K562 (cell line): ENCODE measurements around the gene ATL2. TPM values are rescaled to one million over a fixed set of nuclear protein-coding genes. Genes with fewer than 3 reads are reported as not detected.
"Not testable (repeated sequence)": the region's sequence is repeated elsewhere in the genome, so short reads cannot be mapped to it uniquely, and the experiment has no call there.

ENCODE experiments used
- ATAC-seq: fragments of 200-7000 bp; cut with Tn5 transposase; 3 replicates; pipeline ENCODE4 v1.9.1; 2020; ENCODE audit warnings: moderate library complexity
- BruUV-seq: library from RNA; stranded (reverse); fragments of 400-500 nt; replicated peaks from 2 replicates; lab custom pipeline; 2021; lab: Mats Ljungman, UMichigan
- CTCF ChIA-PET: fragments of 300-600 bp; formaldehyde crosslinking; extraction: SDS; loops from one replicate; lab custom pipeline; 2021; ENCODE audit warnings: low intra/inter-chr PET ratio; lab: Yijun Ruan, JAX
- POLR2A ChIA-PET: fragments of 300-600, 350-650 bp; sonication (Branson Sonifier 250); formaldehyde crosslinking; extraction: SDS; loops from one replicate; lab custom pipeline; 2021; ENCODE audit warnings: antibody characterized with exemption, inconsistent platforms; lab: Yijun Ruan, JAX
- DNase-seq, 4 experiments: peaks; one replicate each; pipeline versions ENCODE4 v3.0.0 to v3.0.0-alpha.2; 2011 to 2018; ENCODE audit warnings: low spot score in 3 of 4, mixed read lengths in 3 of 4; ENCODE audit errors: extremely low read depth in 1 of 4
- FAIRE-seq: peaks from 2 replicates; lab custom pipeline; 2011; peaks lifted over from hg19 to GRCh38; lab: Jason Lieb, UNC
- H2AFZ ChIP-seq: 2 replicates; pipeline ENCODE4 v1.6.0; 2011; ENCODE audit warnings: low read depth, low read length, control low read depth, inconsistent platforms
- H3K27ac ChIP-seq: fragments of 200-600 bp; 3 replicates; pipeline ENCODE4 v1.8.0; 2011; ENCODE audit warnings: low read depth, mild to moderate bottlenecking, control low read depth, inconsistent platforms, low read length, moderate library complexity, mixed read lengths; ENCODE audit errors: extremely low read depth
- H3K27me3 ChIP-seq, 2 experiments: fragments of 300-600 bp in 1 of 2; 2 replicates in 1 of 2; 3 replicates in 1 of 2; pipeline versions ENCODE4 v1.6.0 to v1.8.0; 2011; ENCODE audit warnings: inconsistent platforms in 2 of 2, low read length in 2 of 2, mild to moderate bottlenecking in 1 of 2, mixed read lengths in 1 of 2, moderate library complexity in 1 of 2; ENCODE audit not compliant: control insufficient read depth in 2 of 2, insufficient read depth in 2 of 2
- H3K36me3 ChIP-seq: fragments of 300-600 bp; 3 replicates; pipeline ENCODE4 v1.8.0; 2011; ENCODE audit warnings: mild to moderate bottlenecking, low read length, inconsistent platforms; ENCODE audit not compliant: control insufficient read depth, insufficient read depth
- H3K4me1 ChIP-seq, 2 experiments: fragments of 200-600 bp in 1 of 2; replicated peaks in 1 of 2; 2 replicates in 1 of 2; 3 replicates in 1 of 2; pipeline versions ENCODE4 v1.5.1 to v1.8.0; 2011; ENCODE audit warnings: inconsistent platforms in 2 of 2, low read length in 2 of 2, mild to moderate bottlenecking in 1 of 2, mixed read lengths in 1 of 2, moderate library complexity in 1 of 2; ENCODE audit not compliant: control insufficient read depth in 2 of 2, insufficient read depth in 2 of 2
- H3K4me2 ChIP-seq: 2 replicates; pipeline ENCODE4 v1.6.1; 2011; ENCODE audit warnings: low read length, control low read depth, inconsistent platforms, mixed read lengths; ENCODE audit not compliant: insufficient read depth
- H3K4me3 ChIP-seq: fragments of 200-600 bp; sonication (generic), shearing (Covaris generic); 2 replicates; pipeline ENCODE4 v1.5.1; 2016; ENCODE audit warnings: control low read depth, inconsistent platforms
- H3K79me2 ChIP-seq: fragments of 200-600 bp; 3 replicates; pipeline ENCODE4 v1.8.0; 2011; ENCODE audit warnings: low read length, inconsistent platforms; ENCODE audit not compliant: control insufficient read depth, insufficient read depth
- H3K9ac ChIP-seq, 2 experiments: 2 replicates each; pipeline versions ENCODE4 v1.6.0 to v1.6.1; 2011; ENCODE audit warnings: low read depth in 2 of 2, low read length in 2 of 2, control low read depth in 1 of 2, inconsistent platforms in 1 of 2, mild to moderate bottlenecking in 1 of 2, mixed read lengths in 1 of 2; ENCODE audit not compliant: insufficient read depth in 1 of 2
- H3K9me1 ChIP-seq: one replicate; pipeline ENCODE4 v1.6.0; 2011; ENCODE audit warnings: inconsistent platforms, mild to moderate bottlenecking, low read length, moderate library complexity; ENCODE audit not compliant: control insufficient read depth, insufficient read depth
- H3K9me3 ChIP-seq: replicated peaks from 2 replicates; pipeline ENCODE4 v1.5.1; 2011; ENCODE audit warnings: low read depth, low read length, inconsistent platforms; ENCODE audit not compliant: control insufficient read depth, insufficient read depth
- H4K20me1 ChIP-seq: replicated peaks from 2 replicates; pipeline ENCODE4 v1.6.1; 2011; ENCODE audit warnings: low read length, inconsistent platforms, mixed read lengths; ENCODE audit not compliant: control insufficient read depth, insufficient read depth
- DPF2 ChIP-seq: fragments of 450-650 bp; IDR thresholded peaks from 2 replicates; pipeline ENCODE4 v1.6.1; 2016
- FOXP1 ChIP-seq: sonication (generic); formaldehyde crosslinking; IDR thresholded peaks from 2 replicates; pipeline ENCODE4 v1.8.0; 2022; ENCODE audit warnings: mild to moderate bottlenecking, missing genetic modification reagents
- KDM5B ChIP-seq: fragments of 200-600 bp; sonication (generic); IDR thresholded peaks from 2 replicates; pipeline ENCODE4 v1.6.1; 2012; ENCODE audit warnings: low read depth, mild to moderate bottlenecking, moderate library complexity, low read length, control low read depth, inconsistent platforms; ENCODE audit not compliant: insufficient replicate concordance
- KLF16 ChIP-seq: IDR thresholded peaks from 2 replicates; pipeline ENCODE4 v1.6.1; 2016; ENCODE audit warnings: antibody characterized with exemption
- MAFF ChIP-seq: IDR thresholded peaks from 2 replicates; pipeline ENCODE4 v1.6.1; 2012; ENCODE audit warnings: low read length, improper control_type of control experiment
- MCM5 ChIP-seq: fragments of 450-650 bp; IDR thresholded peaks from 2 replicates; pipeline ENCODE4 v1.6.1; 2016; ENCODE audit warnings: low read depth
- POLR2A ChIP-seq: fragments of 450-650 bp; conservative IDR thresholded peaks from 2 replicates; pipeline ENCODE4 v1.6.1; 2016
- SETDB1 ChIP-seq: IDR thresholded peaks from one replicate; pipeline ENCODE4 v1.6.1; 2012; ENCODE audit warnings: low read length, control low read depth, inconsistent platforms
- SIX5 ChIP-seq, 2 experiments: IDR thresholded peaks; 2 replicates each; pipeline ENCODE4 v1.6.1; 2011; ENCODE audit warnings: low read length in 2 of 2, borderline replicate concordance in 1 of 2, low read depth in 1 of 2, mild to moderate bottlenecking in 1 of 2, moderate library complexity in 1 of 2; ENCODE audit not compliant: insufficient read depth in 1 of 2
- SREBF1 ChIP-seq: fragments of 150-350 bp; IDR thresholded peaks from 2 replicates; pipeline ENCODE4 v1.6.1; 2014; ENCODE audit warnings: antibody characterized with exemption, low read depth, low read length, borderline replicate concordance
- STAT5A ChIP-seq: IDR thresholded peaks from 2 replicates; pipeline ENCODE4 v1.6.1; 2012; ENCODE audit warnings: low read length, inconsistent platforms, borderline replicate concordance
- TEAD4 ChIP-seq, 2 experiments: sonication (generic) in 1 of 2; formaldehyde crosslinking in 1 of 2; IDR thresholded peaks; 2 replicates each; pipeline versions ENCODE4 v1.6.1 to v1.8.0; 2012 to 2022; ENCODE audit warnings: borderline replicate concordance in 1 of 2, inconsistent platforms in 1 of 2, low read length in 1 of 2, mild to moderate bottlenecking in 1 of 2, missing genetic modification reagents in 1 of 2
- ZNF444 ChIP-seq: fragments of 250-450 bp; sonication (Bioruptor Pico); IDR thresholded peaks from 2 replicates; pipeline ENCODE4 v1.4.0; 2020; ENCODE audit warnings: mild to moderate bottlenecking, moderate library complexity
- ZNF644 ChIP-seq: fragments of 200-800 bp; sonication (Bioruptor generic); IDR thresholded peaks from 2 replicates; pipeline ENCODE4 v1.6.1; 2016; ENCODE audit warnings: low read depth, missing genetic modification characterization, missing compliant biosample characterization
- ZSCAN29 ChIP-seq: fragments of 450-650 bp; IDR thresholded peaks from 2 replicates; pipeline ENCODE4 v1.6.1; 2017
- WGBS: fragments of 100-300 bp; shearing (Covaris generic); methylation state at CpG from one replicate; pipeline ENCODE4 v1.1.6; 2016; ENCODE audit warnings: low coverage, mixed read lengths; ENCODE audit not compliant: insufficient coverage; ENCODE audit errors: missing lambda C conversion rate; 5-methylcytosine and 5-hydroxymethylcytosine counted together
- in situ Hi-C: fragments of 300-500 bp; cut with MboI; formaldehyde crosslinking; loops from 4 replicates; pipeline ENCODE4 v1.15.0; 2018; ENCODE audit warnings: inconsistent platforms, mixed read lengths
- intact Hi-C: fragments of 100-400 bp; cut with micrococcal nuclease; formaldehyde crosslinking; loops from 2 replicates; pipeline ENCODE4 v1.14.2; 2022
- polyA plus RNA-seq, 8 experiments: library from polyadenylated mRNA; depleted of rRNA in 4 of 8; stranded (reverse) in 5 of 8; unstranded in 3 of 8; fragments of >200 nt; fragmentation: Nextera tagmentation in 2 of 8; fragmentation: Illumina TruSeq in 1 of 8; extraction: Ambion mirVana in 2 of 8; extraction: Trizol in 1 of 8; gene quantifications; 2 replicates each; pipeline versions ENCODE4 v1.2.1 to v1.2.3, GENCODE V29; 2011 to 2014; ENCODE audit warnings: inconsistent platforms in 1 of 8, missing spikeins in 1 of 8
- total RNA-seq, 7 experiments: library from RNA; depleted of rRNA in 6 of 7; stranded (reverse); fragments of >200 nt in 6 of 7; fragmentation: Illumina TruSeq in 2 of 7; extraction: Trizol in 2 of 7; gene quantifications; 2 replicates each; pipeline versions ENCODE4 v1.2.1 to v1.2.3, GENCODE V29; 2011 to 2021; ENCODE audit warnings: low replicate concordance in 1 of 7
- TF ChIP-seq, protein P1 (sequence below): sonication (generic); formaldehyde crosslinking; IDR thresholded peaks from 2 replicates; pipeline ENCODE4 v1.8.1; 2022; ENCODE audit warnings: missing genetic modification reagents
- TF ChIP-seq, protein P2 (sequence below): fragments of 450-650 bp; IDR thresholded peaks from one replicate; pipeline ENCODE4 v1.6.1; 2018; ENCODE audit warnings: mild to moderate bottlenecking, moderate library complexity; ENCODE audit not compliant: partially characterized antibody
- TF ChIP-seq, protein P3 (sequence below): fragments of 250-450 bp; sonication (Bioruptor Pico); IDR thresholded peaks from 2 replicates; pipeline ENCODE4 v1.6.1; 2021; ENCODE audit warnings: mild to moderate bottlenecking

The ATL2 gene
- total and polyA plus RNA-seq, 9 of the 15 experiments (the other 6 are each of a cell fraction or from before 2014, with no cell fraction given): 12.0 to 80.8 (median 70.2) TPM

DNA sequence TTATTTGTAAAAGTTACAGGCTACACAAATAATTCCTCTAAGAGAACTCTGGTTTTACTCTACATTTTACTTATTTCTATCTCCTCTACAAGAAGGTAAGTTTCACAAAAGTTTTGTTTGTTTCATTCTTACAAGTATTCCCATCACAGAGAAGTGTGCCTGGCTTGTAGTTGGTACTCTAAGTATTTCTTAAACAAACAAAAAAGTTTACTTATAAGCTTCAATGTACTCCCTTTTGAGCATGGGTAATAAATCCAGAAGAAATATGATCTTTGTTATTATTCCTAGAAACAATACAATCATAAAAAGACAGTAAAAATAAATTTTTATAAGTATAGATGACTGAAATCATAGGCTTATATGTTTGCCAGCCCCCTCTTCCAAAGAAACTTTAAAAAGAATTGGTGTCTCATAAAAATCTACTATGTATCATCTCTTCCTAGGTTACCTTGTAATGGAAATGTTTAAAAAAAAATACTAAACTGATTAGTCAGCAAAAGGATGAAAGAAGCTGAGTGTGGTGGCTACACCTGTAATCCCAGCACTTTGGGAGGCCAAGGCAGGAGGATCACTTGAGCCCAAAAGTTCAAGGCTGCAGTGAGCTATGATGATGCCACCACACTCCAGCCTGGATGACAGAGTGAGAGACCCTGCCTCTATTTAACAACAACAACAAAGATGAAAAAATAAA lies 54.7 kb downstream of the ATL2 start (continued):
- TF ChIP-seq DPF2: no peak
- no peak for TF ChIP-seq SREBF1
- no peak for TF ChIP-seq SIX5 (IDR thresholded peaks at IDR 0.05; ENCODE audit: borderline replicate concordance in 1 of 2, insufficient read depth in 1 of 2, low read depth in 1 of 2, low read length in 2 of 2)
- TF ChIP-seq KDM5B: no peak
- TF ChIP-seq, protein P1, sequence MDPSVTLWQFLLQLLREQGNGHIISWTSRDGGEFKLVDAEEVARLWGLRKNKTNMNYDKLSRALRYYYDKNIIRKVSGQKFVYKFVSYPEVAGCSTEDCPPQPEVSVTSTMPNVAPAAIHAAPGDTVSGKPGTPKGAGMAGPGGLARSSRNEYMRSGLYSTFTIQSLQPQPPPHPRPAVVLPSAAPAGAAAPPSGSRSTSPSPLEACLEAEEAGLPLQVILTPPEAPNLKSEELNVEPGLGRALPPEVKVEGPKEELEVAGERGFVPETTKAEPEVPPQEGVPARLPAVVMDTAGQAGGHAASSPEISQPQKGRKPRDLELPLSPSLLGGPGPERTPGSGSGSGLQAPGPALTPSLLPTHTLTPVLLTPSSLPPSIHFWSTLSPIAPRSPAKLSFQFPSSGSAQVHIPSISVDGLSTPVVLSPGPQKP (CRISPR knock-in tag): no peak
- TF ChIP-seq, protein P2, sequence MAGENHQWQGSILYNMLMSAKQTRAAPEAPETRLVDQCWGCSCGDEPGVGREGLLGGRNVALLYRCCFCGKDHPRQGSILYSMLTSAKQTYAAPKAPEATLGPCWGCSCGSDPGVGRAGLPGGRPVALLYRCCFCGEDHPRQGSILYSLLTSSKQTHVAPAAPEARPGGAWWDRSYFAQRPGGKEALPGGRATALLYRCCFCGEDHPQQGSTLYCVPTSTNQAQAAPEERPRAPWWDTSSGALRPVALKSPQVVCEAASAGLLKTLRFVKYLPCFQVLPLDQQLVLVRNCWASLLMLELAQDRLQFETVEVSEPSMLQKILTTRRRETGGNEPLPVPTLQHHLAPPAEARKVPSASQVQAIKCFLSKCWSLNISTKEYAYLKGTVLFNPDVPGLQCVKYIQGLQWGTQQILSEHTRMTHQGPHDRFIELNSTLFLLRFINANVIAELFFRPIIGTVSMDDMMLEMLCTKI: no peak
- no peak for TF ChIP-seq ZSCAN29
- TF ChIP-seq POLR2A: no peak
- TF ChIP-seq TEAD4 (IDR thresholded peaks at IDR 0.05; ENCODE audit: low read length): no peak
- no peak for TF ChIP-seq TEAD4 (CRISPR knock-in tag; IDR thresholded peaks at IDR 0.05; ENCODE audit: borderline replicate concordance)
- TF ChIP-seq FOXP1 (CRISPR knock-in tag): no peak
- TF ChIP-seq STAT5A: no peak
- TF ChIP-seq, protein P3, sequence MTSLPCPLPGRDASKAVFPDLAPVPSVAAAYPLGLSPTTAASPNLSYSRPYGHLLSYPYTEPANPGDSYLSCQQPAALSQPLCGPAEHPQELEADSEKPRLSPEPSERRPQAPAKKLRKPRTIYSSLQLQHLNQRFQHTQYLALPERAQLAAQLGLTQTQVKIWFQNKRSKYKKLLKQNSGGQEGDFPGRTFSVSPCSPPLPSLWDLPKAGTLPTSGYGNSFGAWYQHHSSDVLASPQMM (CRISPR knock-in tag): no peak
- TF ChIP-seq MAFF: peak; percentile 78
- no peak for TF ChIP-seq KLF16
- no peak for TF ChIP-seq MCM5
- no peak for TF ChIP-seq ZNF644
- no peak for TF ChIP-seq SETDB1
- no peak for TF ChIP-seq ZNF444 (CRISPR knock-in tag)
- TF ChIP-seq, all 486 proteins: peak for 5

DNA sequence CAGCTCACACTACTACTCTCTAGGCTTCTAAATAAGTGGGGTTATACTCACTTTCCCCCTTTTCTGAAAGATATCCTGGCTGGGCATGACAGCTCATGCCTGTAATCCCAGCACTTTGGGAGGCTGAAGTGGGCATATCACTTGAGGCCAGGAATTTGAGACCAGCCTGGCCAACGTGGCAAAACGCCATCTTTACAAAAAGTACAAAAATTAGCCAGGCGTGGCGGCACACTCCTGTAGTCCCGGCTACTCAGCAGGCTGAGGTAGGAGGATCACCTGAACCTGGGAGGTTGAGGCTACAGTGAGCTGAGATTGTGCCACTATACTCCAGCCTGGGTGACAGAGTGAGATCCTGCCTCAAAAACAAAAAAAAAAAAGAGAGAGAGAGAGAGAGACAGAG lies 57.8 kb downstream of the ATL2 start:
- ATAC-seq, H3K9ac ChIP-seq, H3K4me2 ChIP-seq, H3K9me1 ChIP-seq, BruUV-seq, FAIRE-seq, DNase-seq, H3K27me3 ChIP-seq, H2AFZ ChIP-seq, H3K4me1 ChIP-seq, H3K27ac ChIP-seq, H3K9me3 ChIP-seq, H4K20me1 ChIP-seq, H3K4me3 ChIP-seq, CTCF ChIA-PET: not testable (repeated sequence)
- peaks cover 57% of the 10 kb centered on the region; the same call in 2 of the 3 replicates for H3K36me3 ChIP-seq
- in situ Hi-C loops: loop anchor here (5.0 kb wide), 1 partner anchor 188 kb away; no protein-coding TSS in a partner anchor
- POLR2A ChIA-PET: interaction anchor here (0.6 to 1.0 kb wide), 2 partner anchors 56 to 347 kb away, joined by 3 to 5 read pairs; partner anchors contain the start of gene GALM
- WGBS: 90% methylated on average over 5 of the region's 5 CpGs
- peaks cover 32% of the 10 kb centered on the region for H3K79me2 ChIP-seq
- intact Hi-C loops: loop anchor here (5.0 kb wide), 3 partner anchors 128 to 423 kb away; no protein-coding TSS in a partner anchor
